Measurements from ENCODE around the gene CCDC57.
"Not testable (repeated sequence)": the region's sequence is repeated elsewhere in the genome, so short reads cannot be mapped to it uniquely, and the experiment has no call there.

The CCDC57 gene

DNA sequence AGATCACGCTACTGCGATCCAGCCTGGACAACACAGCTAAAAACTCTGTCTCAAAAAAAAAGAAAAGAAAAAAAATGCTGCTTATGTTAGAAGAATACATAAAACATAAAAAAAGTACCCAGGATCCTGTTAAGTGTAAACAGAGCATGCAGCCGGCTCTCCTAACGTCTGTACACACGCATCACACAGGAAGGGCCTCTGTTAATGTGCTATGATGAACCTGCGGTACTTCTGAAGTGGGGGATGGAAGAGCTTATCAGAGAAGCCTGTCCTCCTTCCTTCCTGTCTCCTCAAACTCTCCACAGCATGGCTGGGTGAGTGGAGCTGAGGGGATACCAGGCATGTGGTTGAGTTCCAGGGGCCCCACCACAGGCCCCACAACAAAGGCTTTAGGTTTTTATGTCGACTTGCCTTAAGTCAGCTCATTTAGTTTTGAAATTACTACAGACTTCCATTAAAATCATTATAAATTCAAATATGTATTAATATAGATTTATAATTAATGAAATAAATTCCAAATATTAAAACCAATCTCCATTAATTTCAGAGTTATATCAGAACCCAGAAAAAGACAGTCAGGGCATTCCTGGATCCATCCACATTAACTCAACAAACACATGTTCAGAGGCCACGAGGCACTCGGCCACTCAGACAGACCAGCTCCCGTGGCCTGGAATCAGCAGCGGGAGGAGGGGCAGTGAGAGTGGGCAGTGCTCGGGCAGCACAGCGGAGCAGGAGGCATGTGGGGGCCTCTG, 11.7 kb downstream of the CCDC57 start:
- DNase-seq (ENCODE audit: low spot score), result no peak

DNA sequence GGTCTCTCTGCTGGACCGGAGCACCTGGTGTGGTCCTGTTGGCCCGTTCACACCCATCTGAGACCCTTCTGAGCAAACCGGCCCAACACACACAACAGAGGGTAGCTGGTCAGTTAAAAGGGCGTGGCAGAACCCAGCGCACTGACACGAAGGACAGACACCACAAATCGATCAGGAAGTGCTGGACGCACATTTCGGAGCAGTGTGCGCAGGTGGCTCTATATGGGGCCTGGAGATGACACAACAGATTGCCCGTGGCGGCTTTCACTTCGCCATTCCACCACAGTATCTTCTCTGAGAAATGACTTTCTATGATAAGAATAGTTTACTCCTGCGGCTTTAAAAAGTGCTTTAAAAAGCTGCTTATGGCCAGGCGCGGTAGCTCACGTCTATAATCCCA, 12.5 kb downstream of the CCDC57 start:
- DNase-seq (ENCODE audit: low spot score), result no peak

DNA sequence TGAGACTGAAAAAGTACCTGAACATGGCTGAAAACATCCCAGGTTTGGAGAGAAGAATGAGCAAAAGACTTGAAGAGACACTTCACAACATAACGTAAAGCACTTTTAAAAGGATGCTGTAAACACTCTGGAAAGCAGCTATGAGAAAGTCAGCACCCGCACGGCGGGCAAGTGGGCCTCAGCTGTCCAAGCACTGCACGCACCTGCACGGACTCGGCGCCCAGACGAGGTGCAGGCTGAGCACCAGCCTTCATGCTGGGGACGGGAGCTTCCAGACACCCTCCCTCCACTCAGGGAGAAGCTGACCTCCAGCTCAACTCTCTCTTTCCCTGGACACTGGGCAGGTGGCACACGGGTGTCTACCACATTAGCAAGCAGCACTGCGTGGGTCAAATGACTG, 13.1 kb downstream of the CCDC57 start:
- DNase-seq (ENCODE audit: low spot score), result no peak

DNA sequence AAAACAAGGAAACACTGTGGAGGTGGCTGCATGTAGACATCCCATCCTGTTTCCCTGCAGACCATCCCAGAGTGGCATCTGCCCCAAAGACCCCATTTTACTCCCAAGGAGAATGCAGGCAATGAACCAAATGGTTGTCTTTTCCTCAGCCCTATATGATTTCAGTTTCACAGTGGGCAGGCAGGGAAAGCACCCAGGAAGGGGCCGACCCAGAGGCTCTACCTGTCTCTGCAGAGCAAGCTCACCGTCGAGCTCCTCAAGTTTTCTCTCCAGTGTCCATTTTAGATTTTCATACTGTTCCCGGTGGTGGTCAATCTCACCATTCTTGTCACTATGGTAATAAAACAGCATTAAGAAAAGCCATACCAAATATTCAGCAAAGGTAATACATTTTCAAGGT, 14.6 kb downstream of the CCDC57 start:
- DNase-seq (ENCODE audit: low spot score), result no peak

DNA sequence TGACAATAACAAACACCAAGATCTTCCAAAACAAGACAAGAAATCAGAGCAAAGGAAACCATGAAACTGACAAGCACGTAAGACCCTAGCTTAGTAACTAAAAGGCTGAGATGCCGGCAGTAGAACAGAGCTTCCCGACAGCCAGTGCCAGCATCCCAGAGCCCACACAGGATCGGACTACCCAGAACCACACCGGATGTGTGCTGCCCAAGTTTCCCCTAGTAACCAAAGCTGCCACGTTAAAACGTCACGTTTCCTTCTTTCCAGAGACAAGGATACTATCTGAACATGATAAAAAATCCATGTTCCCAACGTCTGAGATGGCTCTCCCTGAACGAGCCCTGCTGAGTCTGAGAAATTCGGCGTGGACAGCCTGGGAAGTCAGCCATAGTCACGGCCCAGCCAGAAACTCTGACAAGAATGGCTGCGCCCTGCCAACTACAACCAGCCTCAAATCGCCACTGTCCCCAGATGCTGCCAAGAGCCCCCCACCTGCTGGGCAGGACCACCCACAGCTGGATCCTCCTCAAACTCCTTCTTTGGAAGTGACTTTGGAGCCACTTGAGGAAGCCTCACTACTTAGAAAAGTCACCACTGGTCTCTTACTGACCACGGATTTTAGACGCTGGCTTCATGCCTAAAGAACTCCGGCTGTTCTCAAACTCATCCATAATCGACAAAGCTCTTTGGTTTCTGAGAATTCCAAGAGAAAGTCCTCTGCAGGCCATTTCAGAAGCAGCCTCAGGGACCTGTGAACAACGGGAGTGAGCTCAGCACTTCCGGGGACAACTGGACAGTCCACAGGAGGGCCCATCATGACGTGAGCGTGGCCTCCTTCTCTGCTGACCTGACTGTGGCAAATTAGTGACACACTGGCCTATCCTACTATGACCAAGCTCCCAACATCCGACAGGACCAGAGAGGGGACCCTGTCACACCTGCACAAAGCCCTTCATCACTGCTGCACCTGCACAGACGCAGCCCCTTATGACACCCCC, 16.7 kb downstream of the CCDC57 start:
- no peak for DNase-seq (ENCODE audit: low spot score)

DNA sequence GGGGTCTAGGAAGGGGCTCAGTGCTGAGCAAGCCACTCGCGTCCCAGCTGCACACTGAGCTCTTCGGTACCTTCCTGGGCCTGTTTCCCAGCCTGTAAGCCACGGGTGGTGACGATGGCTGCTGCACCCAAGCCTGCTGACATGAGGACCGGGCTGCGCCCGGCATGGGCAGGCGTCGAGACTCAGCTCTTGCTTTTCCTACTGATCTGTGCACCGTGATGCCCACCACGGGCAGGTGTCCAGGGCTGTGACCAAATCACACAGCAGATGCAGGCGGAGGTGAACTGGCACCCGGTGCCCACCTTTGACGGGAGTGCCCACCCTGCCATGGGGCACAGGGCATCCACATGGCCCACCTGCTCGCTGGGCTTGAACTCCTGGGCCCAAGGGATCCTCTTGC, 17.9 kb downstream of the CCDC57 start:
- DNase-seq (ENCODE audit: low spot score), result no peak

DNA sequence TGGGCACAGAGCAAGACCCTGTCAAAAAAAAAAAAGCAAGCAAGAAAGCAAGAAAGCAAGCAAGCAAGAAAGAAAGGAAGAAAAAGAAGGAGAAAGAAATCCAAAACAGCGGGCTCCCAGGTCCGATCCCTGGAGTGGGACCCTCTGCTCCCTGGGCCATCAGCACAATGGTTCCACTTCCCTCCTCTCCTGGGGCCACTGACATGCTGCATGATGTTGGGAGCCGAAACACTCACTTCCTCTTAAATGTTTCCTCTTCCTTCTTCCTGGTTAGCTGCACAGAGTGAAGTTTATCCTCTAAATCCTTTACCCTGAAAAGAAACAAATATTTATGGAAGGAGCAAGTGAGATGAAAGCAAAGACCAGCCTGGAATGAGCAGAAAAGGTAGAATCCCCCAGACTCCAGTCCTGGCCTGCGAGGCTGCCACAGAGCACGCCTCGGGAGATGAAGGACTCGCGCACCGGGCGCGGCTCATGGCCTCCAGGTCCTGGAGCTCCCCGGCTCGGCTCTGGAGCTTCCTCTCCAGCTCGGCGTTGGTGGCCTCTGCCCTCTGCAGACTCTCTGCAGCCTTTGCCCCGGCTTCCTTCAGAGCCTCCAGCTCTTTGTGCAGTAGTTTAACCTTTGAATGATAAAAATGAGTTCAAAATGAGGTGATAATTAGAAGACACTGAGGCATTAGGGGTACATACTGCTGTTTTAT, 19.0 kb downstream of the CCDC57 start:
- DNase-seq (ENCODE audit: low spot score), result no peak

DNA sequence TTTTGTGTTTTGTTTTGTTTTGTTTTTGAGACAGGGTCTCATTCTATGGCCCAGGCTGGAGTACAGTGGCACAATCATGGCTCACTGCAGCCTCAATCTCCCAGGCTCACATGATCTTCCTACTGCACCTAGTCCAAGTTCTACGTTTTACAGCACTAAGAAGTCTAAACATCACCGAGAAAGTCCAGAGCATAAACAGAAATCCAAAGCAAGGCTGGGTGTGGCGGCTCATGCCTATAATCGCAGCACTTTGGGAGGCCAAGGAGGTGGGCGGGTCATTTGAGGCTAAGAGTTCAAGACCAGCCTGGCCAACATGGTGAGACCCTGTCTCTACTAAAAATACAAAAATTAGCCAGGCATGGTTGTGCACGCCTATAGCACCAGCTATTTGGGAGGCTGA, 19.6 kb downstream of the CCDC57 start:
- not testable (repeated sequence) for DNase-seq (ENCODE audit: low spot score)

DNA sequence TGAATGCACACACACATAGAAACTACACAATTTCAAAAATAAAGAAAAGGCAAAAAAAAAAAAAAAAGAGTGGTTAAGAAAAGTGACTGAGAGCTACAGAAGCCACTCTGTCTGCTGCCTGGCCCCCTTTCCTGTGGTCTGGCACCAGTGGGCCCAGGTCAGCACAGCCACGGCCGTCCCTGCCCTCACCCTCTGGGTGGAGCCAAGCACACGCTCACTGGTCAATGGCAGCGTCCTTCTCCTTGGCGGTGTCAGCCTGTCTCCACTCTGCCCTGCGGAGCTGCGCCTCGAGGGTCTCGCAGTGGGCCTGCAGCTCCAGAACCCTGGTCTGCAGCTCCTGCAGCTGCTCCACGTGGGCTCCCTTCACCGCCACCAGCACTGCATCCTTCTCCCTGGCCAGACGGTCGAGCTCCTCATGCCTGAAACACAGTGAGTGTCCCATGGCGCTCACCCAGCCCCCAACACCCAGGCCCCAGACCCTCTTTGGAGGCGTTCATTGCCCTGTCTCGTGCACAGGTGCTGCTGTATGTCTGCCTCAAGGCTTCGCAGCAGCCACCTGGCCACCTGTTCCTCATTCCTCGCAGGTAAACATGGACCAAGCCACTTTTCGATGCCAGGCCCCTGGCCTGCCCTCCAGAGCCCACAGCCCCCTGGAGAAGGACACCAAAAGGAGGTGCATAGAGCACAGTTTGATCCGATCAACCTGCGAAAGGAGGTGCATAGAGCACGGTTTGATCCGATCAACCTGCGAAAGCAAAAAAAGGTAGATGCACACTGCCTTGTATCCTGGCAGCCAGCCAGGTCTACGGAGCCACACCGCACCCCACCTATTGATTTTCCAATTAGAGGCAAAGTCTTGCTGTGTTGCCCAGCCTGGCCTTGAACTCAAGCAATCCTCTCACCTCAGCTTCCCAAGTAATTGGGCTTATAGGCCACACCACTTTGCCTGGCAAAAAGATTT, 24.4 kb downstream of the CCDC57 start:
- DNase-seq (ENCODE audit: low spot score), result no peak

DNA sequence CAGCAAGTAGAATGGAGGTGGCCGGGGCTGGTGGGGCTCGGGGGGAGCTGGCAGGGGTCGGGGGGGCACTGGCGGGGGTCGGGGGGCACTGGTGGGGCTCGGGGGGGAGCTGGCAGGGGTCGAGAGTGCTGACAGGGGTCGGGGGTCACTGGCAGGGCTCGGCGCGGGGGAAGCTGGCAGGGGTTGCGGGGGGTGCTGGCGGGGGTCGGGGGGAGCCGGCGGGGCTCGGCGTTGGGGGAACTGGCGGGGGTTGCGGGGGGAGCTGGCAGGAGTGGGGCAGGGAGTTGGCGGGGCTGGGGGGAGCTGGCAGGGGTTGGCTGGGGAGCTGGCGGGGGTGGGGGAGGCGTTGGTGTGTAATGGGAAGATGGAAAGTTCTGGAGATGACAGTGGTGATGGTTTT, 25.1 kb downstream of the CCDC57 start:
- DNase-seq (ENCODE audit: low spot score), result no peak

DNA sequence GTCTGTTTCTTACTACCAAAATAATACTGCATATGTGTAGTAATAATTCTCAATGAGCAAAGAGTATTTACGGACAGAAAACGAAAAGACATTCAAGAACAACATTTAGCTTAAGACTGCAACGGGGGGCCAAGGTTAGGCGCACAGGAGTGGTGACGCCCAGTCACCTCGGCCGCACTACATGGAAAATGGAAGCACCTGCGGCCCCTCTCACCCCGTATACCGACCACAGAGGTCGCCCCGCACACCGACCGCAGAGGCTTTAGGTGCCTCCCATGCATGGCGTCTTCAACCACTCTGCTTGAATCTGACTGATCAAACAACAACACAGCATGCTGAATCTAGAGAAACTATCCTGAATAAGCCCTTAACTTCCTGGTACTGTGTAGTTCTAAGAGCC, 26.4 kb downstream of the CCDC57 start:
- DNase-seq (ENCODE audit: low spot score), result no peak

DNA sequence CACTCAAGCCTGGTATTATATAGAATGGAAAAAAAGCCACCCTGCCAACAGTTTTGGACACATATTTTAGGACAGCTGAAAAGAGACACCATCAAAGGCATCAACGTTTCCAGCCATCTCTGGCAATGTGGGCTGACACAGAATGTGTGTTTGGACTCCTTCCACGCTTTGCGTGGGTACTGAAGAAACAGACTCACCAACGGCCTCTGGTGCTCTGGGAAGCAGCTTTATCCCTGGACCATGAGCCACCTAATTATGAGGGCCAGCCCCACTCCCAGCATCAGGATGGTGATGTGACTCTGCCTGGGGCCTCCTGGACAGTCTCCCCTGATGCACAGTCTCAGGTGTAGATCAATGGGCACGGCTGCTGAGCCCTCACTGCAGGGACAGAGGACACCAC, 27.9 kb downstream of the CCDC57 start:
- DNase-seq (ENCODE audit: low spot score), result no peak

DNA sequence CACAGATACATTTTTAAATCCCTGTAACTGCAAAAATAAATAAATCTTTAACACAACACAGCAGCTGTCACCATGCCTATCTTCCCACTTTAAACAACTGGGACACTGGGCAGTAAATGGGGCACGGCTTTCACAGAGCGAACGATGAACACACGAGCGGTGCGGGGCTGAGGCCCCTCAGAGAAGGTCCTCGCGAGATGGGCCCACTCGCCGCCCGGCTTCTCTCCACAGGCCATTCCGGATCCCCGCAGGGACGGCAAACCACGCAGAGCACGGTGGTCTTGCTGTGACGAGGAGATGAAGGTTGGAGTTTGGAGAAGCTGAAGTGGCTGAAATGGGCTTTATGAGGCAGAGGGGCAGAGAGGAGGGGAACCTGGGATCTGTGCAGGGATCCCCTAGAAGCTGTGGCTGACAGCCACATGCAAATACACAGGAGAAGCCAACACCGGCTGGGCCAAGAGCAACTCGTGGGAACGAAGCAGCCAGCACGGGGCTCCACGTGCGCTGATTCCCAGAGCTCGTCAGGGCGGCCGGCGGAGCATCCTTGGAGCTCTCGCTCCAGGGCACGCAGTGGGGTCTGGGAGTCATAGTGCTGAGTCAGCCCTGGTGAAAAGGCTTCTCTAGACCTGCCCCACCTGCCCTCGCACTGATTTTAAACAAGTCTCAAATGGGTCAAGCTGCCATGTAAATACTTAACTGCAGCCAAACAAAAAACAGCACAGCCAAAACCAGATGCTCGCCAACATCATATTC, 31.7 kb downstream of the CCDC57 start:
- no peak for DNase-seq (ENCODE audit: low spot score)

DNA sequence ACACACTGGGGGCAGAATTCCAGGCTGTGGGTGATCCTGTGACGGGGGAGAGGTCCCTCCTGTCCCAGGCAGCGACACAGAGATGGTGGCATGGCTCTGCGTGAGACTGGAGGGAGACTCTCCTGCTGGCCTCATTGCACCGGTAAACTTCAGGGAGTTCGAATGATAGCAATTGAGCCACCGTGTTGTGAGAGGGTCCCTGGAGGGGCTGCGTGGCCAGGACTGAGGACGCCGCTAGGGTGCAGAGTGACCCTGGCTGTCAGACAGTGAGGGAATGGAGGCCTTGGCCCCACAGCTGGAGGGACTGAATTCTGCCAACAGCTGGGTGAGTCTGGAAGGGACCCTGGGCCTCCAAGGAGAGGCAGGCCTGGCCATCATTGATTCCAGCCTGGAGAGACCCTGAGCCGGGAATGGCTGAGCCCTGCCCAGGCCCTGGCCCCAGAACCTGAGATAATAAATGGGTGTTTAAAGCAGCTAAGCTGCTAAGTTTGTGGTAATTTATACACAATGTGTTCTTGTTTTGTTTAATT, 32.6 kb downstream of the CCDC57 start:
- no peak for DNase-seq (ENCODE audit: low spot score)

DNA sequence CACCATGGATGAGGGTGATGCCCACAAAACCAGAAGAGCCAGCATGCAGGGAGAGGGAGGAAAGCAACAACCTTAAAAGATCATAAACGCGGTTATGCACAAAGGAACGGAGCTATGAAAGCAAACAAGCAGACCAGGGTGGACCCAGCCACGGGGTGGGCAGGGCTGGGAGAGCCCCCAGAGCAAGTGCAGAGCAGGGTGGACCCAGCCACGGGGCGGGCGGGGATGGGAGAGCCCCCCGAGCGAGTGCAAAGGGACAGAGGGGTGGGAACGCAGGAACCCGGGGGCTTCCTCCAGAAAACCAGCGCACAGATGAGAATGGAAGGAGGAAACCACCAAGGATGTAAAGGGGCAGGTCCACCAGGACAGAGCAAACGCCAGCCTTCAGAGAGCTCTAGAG, 33.2 kb downstream of the CCDC57 start:
- DNase-seq (ENCODE audit: low spot score), result no peak

DNA sequence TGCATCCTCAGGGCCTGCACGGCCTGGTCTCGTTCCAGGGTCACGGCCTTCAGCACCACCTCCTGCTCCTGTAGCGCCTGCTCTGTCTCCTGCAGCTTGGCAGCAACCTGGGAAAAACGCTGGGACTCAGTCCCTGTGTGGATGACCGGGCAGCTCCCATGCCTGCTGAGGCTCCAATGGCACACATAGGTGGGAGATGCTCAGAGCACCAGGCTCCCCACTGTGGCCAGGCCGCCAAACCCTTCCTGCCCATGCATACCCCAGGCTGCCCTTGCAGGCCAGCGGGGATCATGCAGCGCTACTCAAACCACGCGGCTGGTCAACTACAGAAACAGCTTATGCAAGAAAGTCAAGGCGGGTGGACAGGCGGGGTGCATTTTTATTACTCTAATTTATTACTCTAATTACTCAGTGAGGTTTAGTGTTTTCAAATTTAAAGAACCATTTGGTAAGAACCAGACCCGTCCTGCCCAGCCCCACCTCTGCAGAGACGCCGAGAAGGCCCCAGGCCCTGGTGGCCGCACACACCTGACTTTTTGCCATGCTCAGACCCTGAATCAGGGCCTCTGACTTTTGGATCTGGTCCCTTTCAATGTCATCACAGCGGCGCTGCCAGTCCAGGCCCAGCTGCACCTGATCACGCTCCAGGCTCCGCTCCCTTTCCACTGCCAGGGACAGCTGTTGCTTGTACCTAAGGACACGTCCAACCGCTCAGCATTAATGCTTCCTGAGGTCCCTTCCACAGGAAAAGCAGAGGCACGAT, 34.0 kb downstream of the CCDC57 start:
- DNase-seq (ENCODE audit: low spot score), result no peak

DNA sequence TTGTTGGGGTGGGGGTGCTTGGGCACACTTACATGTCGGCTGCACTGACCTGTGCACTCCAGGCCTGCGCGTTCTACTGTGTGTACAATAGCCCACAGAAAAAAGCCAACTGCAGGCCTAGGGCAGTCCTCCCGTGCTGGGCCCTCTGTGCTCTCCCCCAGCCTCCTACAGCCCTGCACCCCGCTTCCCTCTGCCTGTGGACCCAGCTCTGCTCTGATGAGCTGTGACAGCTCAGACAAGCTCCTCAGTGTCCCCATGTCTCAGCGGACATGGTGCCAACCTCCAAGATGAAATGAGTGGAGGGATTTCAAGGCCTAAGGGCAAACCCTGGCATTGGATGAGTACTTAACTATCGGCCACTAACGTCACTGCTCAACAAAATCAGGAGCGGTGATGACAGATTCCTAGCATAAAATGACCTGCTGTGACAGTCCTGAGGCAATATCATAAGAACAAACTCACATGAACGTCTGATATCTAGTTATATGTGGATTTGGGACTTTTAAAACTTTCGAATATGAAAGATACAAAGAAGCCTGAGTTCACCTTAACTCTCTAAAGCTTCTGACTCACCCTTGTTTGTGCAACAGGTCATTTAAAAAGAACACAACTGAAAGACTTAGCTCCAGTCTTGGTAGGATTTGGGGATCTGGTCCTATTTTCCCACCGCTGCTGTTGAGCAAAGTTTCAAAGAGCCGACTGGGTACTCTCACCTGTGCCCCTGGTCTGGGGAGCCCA, 34.7 kb downstream of the CCDC57 start:
- no peak for DNase-seq (ENCODE audit: low spot score)

DNA sequence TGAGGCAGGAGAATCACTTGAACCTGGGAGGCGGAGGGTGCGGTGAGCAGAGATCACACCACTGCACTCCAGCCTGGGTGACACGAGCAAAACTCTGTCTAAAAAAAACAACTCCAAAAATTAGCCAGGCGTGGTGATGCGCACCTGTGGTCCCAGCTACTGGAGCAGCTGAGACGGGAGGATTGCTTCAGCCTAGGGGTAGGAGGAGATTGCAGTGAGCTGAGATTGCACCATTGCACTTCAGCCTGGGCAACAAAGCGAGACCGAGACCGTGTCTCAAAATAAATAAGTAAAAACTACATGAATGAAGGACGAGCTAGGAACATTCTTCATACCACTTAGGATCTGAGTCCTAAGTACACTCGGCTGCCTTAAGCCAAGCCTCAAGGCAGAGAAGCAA, 35.4 kb downstream of the CCDC57 start:
- DNase-seq (ENCODE audit: low spot score), result no peak

DNA sequence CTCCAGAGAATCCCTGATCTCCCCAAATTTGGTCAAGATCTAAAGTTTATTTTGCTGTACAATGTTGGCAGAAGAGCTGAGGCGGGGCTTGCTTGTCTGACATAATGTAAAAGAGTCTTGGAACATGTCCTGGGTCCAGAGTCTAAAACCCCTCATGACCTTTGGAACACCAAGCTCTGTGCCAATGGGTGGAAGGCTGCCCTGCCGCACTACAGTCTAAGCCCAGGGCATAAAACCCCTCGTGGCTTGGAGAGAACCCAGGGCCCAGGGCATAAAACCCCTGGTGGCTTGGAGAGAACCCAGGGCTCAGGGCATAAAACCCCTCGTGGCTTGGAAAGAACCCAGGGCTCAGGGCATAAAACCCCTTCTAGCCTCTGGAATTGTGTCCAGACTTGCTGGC, 36.7 kb downstream of the CCDC57 start:
- DNase-seq (ENCODE audit: low spot score), result no peak
